SU-DHL-6 (cell line): ENCODE results near the gene MARCHF3.

Source experiments
- H2AFZ ChIP-seq: fragments of 200-600 bp; sonication (generic); 2 replicates; pipeline ENCODE4 v1.6.1; 2014; ENCODE audit warnings: low read depth, mild to moderate bottlenecking, moderate library complexity, mixed read lengths, antibody characterized with exemption, low read length; ENCODE audit not compliant: severe bottlenecking
- H3F3A ChIP-seq: fragments of 200-600 bp; shearing (Covaris generic); 2 replicates; pipeline ENCODE4 v1.6.0; 2016; ENCODE audit warnings: antibody characterized with exemption, mild to moderate bottlenecking; ENCODE audit not compliant: insufficient read depth
- H3K27ac ChIP-seq: fragments of 200-600 bp; sonication (generic); 2 replicates; pipeline ENCODE4 v1.5.1; 2016; ENCODE audit warnings: low read depth, mild to moderate bottlenecking, low read length, moderate library complexity, mixed read lengths
- H3K27me3 ChIP-seq: fragments of 200-600 bp; sonication (generic), shearing (Covaris generic); 2 replicates; pipeline ENCODE4 v1.6.0; 2014; ENCODE audit warnings: mild to moderate bottlenecking, low read length
- H3K36me3 ChIP-seq: fragments of 200-600 bp; sonication (generic); 2 replicates; pipeline ENCODE4 v1.6.1; 2014; ENCODE audit warnings: mild to moderate bottlenecking, low read length, mixed read lengths
- H3K4me2 ChIP-seq: fragments of 300-600, 200-600 bp; shearing (Covaris generic), sonication (generic); 2 replicates; pipeline ENCODE4 v1.6.0; 2014; ENCODE audit warnings: low read length, low read depth, mild to moderate bottlenecking; ENCODE audit not compliant: poor library complexity, severe bottlenecking
- H3K4me3 ChIP-seq: fragments of 200-600 bp; sonication (generic); 2 replicates; pipeline ENCODE4 v1.5.1; 2014; ENCODE audit warnings: antibody characterized with exemption, low read length, mild to moderate bottlenecking, mixed read lengths; ENCODE audit not compliant: insufficient read depth, poor library complexity, severe bottlenecking
- H3K79me2 ChIP-seq: fragments of 200-600 bp; sonication (generic); 2 replicates; pipeline ENCODE4 v1.6.1; 2014; ENCODE audit warnings: mild to moderate bottlenecking, low read length, moderate library complexity; ENCODE audit not compliant: insufficient read depth
- H3K9ac ChIP-seq: fragments of 200-600 bp; sonication (generic); 2 replicates; pipeline ENCODE4 v1.7.0; 2014; ENCODE audit warnings: mild to moderate bottlenecking, low read length
- H3K9me2 ChIP-seq: fragments of 200-600 bp; sonication (generic); replicated peaks from 2 replicates; pipeline ENCODE4 v1.6.1; 2014; ENCODE audit warnings: low read length; ENCODE audit not compliant: insufficient read depth
- H3K9me3 ChIP-seq: fragments of 200-600 bp; sonication (generic); 2 replicates; pipeline ENCODE4 v1.6.1; 2014; ENCODE audit warnings: low read length, mixed read lengths; ENCODE audit not compliant: insufficient read depth
- H4K20me1 ChIP-seq: fragments of 200-600 bp; sonication (generic); 2 replicates; pipeline ENCODE4 v1.6.1; 2014; ENCODE audit warnings: low read depth, mild to moderate bottlenecking, antibody characterized with exemption, low read length, moderate library complexity, mixed read lengths
- CTCF ChIP-seq: fragments of 200-600 bp; sonication (generic); IDR thresholded peaks from one replicate; pipeline ENCODE4 v1.5.1; 2017; ENCODE audit warnings: antibody characterized with exemption, mild to moderate bottlenecking, low read length, moderate library complexity; ENCODE audit not compliant: insufficient read depth, poor library complexity, severe bottlenecking
- EZH2phosphoT487 ChIP-seq: fragments of 200-600 bp; sonication (generic), shearing (Covaris generic); conservative IDR thresholded peaks from 2 replicates; pipeline ENCODE4 v1.6.1; 2018; ENCODE audit warnings: mild to moderate bottlenecking, antibody characterized with exemption, low read length, moderate library complexity, mixed read lengths

MARCHF3 gene

DNA sequence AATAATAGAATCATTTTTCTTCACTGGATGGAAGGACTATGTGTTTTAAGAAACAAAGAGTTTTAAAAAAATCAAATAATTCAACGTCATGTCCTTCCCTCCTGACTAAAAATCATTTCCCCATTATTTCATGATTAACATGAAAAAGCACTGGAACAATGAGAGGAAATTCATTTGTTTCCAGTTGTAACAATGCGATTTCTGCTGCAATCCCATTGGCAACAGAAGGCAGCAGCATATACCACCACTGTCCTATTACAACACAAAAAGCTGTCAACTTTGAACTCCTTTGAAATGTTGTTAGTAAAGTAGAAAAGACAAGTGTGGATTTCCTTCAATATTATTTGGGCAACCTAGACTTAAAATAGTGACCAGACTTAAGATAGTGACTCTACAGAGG is 39.9 kb upstream of the MARCHF3 start:
- Histone ChIP-seq H3K27ac (no peak overlapping the region), H3K4me3 (no peak overlapping the region), H3K9ac (no peak overlapping the region), H3K79me2 (no peaks in the 10 kb centered on the region), H3K4me2 (no peak overlapping the region), H3K9me2 (no peaks in the 10 kb centered on the region), H3K36me3 (no peaks in the 10 kb centered on the region), H2AFZ (no peak overlapping the region), H3K27me3 (no peaks in the 10 kb centered on the region), H3F3A (peaks cover 11% of the 10 kb centered on the region; the same call in 1 of the 2 replicates), H4K20me1 (no peaks in the 10 kb centered on the region), H3K9me3 (no peaks in the 10 kb centered on the region)
- TF ChIP-seq EZH2phosphoT487: no peak
- no peak for TF ChIP-seq CTCF

GRCh38 chr5:127068493-127069214 is 38.3 kb upstream of the MARCHF3 start:
- Histone ChIP-seq H3K4me2 (no peak overlapping the region), H3K4me3 (no peak overlapping the region), H3K27me3 (no peaks in the 10 kb centered on the region), H3K79me2 (no peaks in the 10 kb centered on the region), H3K9ac (no peak overlapping the region), H3K36me3 (no peaks in the 10 kb centered on the region), H3F3A (peaks cover 1% of the 10 kb centered on the region; the same call in 1 of the 2 replicates), H3K27ac (no peak overlapping the region), H3K9me2 (no peaks in the 10 kb centered on the region), H4K20me1 (no peaks in the 10 kb centered on the region), H3K9me3 (no peaks in the 10 kb centered on the region), H2AFZ (no peak overlapping the region)
- no peak for TF ChIP-seq CTCF
- no peak for TF ChIP-seq EZH2phosphoT487

- Histone ChIP-seq H3K4me2 (no peak overlapping the region), H2AFZ (no peak overlapping the region), H3F3A (no peaks in the 10 kb centered on the region), H4K20me1 (no peaks in the 10 kb centered on the region), H3K79me2 (no peaks in the 10 kb centered on the region), H3K4me3 (no peak overlapping the region), H3K9ac (no peak overlapping the region), H3K9me3 (no peaks in the 10 kb centered on the region), H3K9me2 (no peaks in the 10 kb centered on the region), H3K27ac (no peak overlapping the region), H3K27me3 (no peaks in the 10 kb centered on the region), H3K36me3 (no peaks in the 10 kb centered on the region)
- no peak for TF ChIP-seq EZH2phosphoT487
- no peak for TF ChIP-seq CTCF
Observed at GRCh38 chr5:127066721-127067120, 36.4 kb upstream of the MARCHF3 start.
